Measurements from ENCODE around the gene LYPD4.
"Not testable (repeated sequence)": the region's sequence is repeated elsewhere in the genome, so short reads cannot be mapped to it uniquely, and the experiment has no call there.

LYPD4 gene, protein sequence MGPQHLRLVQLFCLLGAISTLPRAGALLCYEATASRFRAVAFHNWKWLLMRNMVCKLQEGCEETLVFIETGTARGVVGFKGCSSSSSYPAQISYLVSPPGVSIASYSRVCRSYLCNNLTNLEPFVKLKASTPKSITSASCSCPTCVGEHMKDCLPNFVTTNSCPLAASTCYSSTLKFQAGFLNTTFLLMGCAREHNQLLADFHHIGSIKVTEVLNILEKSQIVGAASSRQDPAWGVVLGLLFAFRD

DNA sequence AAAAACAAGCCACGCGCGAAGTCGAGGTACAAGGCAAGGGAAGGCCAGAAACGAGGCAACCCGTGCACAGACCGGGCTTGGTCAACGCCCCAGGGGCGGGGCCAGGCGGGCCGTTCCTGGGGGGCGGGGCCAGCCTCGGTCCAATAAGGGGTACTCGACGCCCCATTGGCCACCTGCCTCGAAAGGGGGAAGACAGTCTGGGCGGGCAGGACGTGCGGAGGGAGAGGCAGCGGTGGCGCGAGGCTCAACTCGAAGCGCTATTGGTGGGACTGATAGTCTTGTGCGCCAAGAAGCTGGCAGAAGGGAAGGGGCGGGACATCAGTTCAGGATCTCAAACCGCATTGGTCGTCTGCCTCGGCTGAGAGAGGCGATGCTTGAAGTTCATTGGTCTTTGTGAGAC lies at the start of gene LYPD4:
LYPD4 (minus strand) TSS at position 83 of the 400 bp plus-strand sequence. CDS start 5,398 bp downstream, outside the sequence.
- no peak for DNase-seq

DNA sequence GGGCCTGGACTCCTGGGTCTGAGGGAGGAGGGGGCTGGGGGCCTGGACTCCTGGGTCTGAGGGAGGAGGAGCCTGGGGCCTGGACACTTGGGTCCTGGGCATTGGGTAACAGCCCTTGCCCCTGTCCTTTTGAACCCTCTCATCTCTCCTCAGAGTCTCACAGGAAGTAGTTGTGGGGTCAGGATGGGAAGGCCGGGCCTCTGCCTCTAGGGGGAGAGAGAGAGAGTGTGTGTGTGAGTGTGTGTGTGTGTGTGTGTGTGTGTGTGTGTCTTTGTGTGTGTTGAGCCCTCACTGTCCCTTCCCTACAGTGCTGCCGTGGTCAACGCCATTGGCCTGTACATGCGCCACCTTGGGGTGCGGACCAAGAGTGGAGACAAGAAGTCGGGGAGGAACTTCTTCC lies 49.4 kb upstream of the LYPD4 start:
- no peak for DNase-seq

DNA sequence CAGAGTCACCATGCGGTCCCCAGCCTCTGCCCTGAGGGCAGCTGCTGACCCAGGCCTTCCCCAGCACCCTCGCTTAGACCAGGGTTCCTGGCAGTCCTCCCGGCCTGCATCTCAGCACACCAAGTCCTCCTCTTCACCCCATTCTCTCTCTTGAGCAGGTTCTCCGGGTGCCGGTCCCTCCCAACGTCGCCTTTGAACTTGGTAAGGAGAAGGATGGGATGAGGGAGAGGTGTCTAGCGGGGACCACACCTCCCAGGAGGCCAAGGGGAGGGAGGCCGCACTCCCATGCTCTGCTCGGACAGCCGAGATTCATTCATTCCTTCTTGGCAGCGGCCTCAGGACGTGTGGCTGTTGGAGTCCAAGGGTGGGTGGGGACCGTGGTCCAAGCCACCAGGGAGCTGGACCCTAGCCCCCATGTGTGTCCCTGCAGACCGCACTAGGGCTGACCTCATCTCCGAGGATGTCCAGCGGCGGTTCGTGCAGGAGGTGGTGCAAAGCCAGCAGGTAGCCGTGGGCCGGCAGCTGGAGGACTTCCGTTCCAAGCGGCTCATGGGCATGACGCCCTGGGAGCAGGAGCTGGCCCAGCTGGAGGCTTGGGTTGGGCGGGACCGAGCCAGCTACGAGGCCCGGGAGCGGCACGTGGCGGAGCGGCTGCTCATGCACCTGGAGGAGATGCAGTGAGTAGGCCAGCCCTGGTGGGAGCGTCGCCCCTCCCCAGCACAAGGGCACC lies 47.9 kb upstream of the LYPD4 start:
- DNase-seq = no peak

DNA sequence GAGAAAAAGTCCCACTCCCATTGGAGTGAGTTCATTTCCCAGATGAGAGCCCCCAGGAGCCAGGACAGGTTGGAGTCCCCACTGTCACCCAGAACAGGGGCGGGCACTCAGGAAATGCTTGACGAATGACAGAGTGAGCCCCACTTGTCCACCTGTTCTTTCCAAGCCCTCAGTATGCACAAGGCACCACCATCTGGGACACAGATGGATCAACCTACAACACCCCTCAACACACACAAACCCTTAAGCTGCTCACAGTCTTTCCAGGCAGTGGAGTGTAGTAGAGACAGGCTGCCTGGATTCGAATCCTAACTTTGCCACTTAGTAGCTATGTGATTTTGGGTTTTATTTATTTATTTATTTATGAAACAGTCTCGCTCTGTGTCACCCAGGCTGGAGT lies 46.5 kb upstream of the LYPD4 start:
- no peak for DNase-seq

DNA sequence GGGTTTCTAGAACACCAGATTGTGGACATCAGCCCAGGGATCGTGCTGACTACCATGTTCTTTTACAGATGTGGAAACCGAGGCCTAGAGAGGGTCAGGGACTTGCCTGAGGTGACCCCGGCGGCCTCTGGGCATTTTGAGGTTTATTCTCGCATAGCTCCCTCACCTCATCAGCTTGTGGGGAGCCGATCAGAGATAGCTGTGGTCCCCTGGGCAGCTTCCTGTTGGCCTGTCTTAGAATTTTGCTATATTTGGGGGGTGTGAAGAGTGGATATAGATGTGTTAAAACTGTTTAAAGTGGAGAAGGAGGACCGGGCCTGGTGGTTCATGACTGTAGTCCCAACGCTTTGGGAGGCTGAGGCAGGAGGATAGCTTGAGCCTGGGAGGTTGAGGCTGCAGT lies 45.4 kb upstream of the LYPD4 start:
- no peak for DNase-seq

DNA sequence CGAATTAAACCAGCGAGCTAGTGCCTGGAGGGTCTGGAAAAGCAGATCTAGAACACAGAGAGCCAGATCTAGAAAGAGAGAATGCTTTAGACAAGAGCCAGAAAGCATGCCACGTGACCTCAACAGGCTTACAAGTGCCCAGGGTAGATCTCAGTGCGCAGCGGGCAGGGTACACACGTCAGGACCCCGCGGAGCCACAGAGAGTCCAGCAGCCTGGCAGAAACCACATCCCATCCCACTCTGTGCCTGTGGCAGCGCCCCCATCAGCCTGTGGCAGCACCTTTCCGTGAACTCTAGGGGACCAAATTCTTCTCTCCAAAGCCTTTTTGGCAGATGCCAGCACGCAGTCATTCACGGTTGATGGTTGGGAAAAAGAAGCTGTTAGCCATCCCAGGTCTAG lies 44.4 kb upstream of the LYPD4 start:
- DNase-seq = no peak

DNA sequence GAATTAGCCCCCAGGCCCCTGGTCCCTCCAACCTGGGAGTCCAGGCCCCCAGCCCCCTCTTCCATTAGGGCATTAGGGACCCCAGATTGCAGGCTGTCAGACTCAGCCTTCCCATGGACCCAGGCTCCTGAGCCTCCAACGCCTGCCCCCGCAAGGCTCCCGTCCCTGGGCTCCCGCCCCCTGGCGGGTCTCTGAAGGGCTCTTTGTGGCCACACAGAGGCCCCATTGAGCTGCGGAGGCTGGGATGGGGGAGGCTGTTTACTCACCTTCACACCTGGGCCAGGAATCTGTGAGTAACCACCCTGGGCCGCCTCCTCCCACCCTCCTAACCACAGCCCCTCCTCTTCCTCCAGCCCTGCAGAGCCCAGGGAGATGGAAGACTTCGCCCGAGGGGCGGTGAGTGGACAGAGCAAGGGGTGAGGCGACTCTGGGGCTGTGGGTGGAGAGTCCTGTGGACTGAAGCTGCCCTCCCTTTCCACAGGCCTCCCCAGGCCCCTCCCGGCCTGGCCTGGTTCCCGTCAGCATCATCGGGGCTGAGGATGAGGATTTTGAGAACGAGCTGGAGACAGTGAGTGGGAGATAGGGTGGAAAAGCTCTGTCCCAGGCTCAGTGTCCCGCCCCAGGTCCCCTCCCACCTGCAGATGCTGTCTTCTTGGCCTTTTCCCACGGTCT lies 43.4 kb upstream of the LYPD4 start:
- DNase-seq = no peak

DNA sequence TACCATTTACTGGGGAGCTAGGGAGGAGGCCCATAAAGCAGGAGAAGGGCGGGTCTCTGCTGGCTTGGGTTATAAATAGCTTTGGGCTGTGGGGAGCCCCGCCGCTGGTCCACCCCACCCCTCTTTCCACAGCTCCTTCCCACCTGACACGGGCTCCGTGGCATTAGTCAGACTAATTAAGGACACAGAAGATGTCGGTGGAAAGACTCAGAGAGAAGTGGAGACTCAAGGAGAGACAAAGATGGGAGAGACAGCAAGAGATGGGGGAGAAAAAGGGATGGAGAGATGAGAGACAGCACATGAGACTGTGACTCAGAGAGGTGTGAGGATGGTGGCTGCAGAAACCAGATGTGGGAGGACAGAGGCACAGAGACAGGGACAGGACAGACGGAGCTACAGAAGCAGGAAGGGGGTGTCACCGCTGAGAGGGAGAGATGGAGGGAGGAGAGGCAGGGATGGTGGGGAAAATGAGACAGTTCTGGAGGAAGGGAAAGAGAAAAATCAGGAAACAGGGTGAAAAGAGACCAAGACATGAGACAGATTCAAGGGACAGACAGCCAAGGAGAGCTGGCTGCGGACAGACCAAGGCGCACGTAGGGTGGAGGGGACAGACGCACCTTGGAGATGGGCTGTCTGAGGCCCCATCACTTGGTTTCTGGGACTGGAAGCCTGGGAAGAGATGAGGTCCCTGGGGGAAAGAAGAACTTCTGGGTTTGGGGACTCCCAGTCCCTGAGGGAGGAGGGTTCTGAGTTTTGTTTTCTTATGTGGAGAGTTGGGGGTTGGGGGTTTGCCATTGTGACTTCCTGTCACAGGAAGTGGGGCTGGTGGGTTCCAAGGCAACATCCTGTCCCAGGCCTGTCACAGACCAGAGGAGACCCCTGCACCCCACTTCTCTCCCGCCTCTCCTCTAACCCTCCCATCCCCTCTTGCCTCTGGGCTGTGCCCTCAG lies 42.6 kb upstream of the LYPD4 start:
- DNase-seq = peak; percentile 57

DNA sequence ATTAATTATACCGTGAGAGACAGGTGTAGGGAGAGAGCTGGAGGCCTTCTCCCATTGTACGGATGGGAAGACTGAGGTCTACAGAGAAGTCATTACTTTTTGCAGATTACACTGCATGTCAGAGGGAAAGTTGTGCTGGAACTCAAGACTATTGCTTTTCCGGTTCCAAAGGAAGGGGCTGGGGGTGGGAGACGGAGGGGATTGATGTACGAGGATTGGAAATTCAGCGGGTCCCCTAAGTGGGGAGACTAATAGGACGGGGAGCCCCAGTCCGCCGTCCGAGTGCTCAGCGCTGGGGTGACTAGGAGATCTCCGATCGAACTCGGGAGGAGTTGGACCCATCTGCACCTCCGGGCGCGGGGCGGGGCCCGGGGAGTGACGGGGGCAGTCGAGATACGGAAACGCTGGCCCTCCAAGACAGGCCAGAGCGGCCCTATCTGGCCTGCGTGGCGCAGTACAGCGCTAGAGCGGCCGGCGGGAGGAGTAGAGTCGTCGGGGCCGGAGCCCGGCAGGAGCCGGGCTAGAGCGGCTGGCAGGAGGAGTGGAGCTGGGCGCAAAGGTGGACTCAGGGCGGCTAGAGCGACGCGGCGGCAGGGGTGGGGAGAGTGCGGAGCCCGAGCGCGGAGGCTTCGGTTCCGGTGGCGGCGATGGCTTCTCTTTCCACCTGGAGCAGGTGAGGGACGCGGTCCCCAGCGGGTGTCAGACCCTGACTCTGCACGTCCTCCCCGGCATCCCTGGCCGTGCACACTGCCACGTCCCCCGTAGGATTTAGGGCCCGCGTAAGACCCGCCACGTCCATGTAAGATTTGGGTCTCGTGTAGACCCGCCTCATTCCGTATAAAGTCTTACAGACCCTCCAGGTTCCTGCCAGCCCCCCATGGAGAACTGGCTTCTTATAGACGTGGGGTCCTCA lies 39.6 kb upstream of the LYPD4 start:
- peak; percentile 84 for DNase-seq

DNA sequence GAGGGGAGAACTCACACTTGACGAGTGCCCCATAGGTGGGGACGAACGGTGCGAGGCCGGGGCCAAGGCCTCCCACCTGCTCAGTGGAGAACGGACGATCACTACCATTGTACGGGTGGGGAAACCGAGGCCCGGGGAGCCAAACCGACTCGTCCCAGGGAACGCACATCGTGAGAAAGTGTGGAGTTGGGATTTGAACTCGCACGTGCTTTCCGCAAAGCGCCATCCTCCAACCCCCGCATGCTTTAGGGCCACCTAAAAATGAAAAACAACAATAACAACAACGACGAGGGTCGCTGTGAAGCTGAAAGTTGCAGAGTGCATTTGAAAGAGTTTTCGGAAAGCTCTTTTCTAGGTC lies 39.0 kb upstream of the LYPD4 start:
- no peak for DNase-seq

DNA sequence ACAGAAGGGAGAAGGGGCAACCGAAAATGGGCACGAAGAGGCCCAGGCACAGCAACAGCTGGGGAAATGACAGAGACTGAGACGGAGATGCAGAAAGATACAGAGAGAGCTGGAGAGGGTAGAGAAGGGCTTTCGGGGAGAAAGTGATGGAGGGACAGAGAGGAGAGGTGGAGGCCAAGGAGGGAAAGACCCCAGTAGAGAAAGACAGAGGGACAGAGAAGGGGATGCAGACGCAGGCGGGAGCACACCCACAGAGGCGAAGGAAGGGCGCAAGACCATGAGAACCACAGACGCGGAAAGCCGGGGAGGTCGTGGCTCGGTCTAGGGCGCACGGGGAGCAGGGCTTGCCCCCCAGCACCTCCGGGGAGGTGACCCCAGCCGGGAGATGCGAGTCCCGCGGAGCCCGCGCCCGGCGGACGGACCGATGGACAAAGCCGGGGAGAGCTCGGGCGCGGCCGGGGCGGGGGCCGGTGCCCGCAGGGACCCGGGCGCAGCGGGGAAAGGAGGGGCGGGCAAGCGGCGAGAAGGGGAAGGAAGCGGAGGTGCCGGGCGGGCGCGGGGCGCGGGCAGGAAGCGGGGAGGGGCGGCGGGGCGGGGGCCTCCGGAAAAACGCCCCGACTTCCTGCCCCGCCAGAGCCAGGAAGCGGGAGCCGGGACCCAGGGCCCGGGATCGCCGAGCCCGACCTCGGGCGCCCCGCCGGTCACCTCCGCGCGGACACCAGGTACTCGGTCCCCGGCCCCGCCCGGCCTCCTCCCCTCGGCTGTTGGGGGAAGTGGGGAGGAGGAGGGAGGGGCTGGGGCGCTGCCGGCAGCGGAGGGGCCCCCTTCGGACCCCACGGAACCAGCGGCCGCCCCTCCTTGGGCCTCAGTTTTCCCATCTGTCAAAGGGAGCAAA lies 38.3 kb upstream of the LYPD4 start, which contains the start of gene ARHGEF1:
ARHGEF1 (plus strand) TSS at position 617 of the 895 bp plus-strand sequence. CDS start 4,899 bp downstream, outside the sequence.
- peak; percentile 43 for DNase-seq

DNA sequence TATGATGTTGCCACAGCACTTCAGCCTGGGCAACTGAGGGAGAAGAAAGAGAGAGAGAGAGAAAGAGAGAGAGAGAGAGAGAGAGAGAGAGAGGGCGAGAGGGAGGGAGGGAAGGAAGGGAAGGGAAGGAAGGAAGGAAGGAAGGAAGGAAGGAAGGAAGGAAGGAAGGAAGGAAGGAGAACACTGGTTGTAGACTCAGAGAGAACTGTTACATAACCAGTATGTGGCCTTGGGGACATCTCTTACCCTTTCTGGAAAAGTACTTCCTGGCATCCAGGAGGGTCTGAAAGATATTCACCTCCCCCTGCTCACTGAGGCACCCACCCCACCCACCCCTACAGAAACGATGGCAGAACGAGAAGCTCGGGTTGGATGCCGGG lies 35.8 kb upstream of the LYPD4 start:
- no peak for DNase-seq

DNA sequence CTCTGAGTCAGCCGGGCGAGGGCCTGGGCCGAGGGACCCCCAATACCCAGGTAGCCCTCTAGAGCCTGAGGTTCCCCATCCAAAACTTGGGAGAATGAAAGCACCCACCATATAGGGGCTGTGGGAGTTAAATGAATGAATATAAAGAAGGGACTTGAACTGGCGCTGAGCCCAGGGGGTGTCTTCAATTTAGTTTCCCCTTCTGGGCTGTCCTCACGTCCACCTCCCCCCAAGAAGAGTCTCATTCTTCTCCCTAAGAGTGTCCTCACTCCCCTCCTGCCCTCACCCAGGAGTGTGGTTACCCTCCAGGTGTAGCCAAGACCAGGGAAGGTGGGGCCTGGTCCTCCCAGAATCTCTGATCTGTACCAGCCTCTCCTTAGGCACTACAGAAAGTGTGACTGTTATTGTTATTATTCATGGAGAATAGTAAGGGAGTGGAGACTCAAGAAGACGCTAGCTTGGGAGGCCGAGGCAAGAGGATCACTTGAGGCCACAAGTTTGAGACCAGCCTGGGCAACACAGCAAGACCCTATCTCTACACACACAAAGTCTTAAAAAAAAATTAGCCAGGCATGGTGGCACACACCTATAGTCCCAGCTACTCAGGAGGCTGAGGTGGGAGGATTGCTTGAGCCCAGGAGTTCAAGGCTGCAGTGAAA lies 35.3 kb upstream of the LYPD4 start:
- DNase-seq = no peak

DNA sequence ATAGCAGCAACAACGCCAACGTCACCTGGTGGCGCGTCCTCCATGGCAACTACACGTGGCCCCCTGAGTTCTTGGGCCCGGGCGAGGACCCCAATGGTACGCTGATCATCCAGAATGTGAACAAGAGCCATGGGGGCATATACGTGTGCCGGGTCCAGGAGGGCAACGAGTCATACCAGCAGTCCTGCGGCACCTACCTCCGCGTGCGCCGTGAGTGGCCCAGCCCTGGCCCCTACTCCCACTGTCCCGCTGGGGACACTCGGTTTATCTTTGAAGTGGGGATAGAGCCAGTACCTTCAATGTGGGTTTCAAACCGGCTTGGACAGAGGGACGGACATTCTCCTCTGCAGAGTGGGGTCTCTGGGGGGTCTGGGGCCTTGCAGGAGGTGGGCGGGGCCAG lies 34.6 kb upstream of the LYPD4 start:
- DNase-seq = no peak

DNA sequence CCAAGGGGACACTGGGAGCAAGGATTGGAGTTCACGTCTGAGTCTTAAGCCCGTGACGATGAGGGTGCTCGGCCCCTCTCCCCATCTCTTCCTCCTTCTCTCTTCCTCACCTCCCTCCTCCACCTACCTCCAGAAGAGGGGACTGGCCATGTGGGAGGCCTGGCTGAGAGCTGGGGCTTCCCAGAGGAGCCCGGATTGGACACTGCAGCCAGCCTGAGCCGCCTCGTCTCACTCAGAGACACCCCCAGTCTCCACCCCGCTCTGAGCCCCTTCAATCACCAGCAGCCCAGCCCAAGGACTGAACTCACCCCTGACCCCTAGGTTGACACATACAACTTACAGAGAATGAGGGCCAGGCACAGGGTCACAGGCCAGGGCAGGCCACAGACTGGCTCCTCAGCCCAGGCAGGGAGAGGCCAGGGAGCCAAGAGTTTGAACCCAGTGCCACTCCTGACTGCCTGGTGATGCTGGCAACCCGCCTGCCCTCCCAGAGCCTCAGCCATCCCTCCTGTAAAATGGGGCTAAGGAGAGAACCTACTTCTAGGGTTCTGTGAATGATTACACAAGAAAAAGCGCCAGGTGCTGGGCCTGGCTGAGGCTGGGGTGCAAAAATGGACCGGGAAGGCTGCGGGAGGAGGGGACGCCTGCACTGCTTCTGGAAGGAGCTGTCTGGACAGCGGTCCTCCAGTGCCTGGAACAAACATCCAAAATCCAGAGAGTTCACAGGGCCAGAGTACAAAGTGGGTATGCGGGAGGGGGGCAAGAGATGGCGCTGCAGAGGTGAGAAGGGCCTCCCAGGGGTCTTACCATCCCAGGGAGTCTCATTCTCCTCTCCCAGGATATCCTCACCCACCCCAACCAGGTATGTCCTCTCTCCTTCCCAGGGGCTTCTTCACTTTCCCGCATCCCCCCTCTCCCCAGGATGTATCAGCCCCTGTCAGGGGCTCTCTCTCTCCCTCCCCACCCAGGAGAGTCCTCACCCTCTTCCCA lies 33.7 kb upstream of the LYPD4 start:
- DNase-seq = no peak

DNA sequence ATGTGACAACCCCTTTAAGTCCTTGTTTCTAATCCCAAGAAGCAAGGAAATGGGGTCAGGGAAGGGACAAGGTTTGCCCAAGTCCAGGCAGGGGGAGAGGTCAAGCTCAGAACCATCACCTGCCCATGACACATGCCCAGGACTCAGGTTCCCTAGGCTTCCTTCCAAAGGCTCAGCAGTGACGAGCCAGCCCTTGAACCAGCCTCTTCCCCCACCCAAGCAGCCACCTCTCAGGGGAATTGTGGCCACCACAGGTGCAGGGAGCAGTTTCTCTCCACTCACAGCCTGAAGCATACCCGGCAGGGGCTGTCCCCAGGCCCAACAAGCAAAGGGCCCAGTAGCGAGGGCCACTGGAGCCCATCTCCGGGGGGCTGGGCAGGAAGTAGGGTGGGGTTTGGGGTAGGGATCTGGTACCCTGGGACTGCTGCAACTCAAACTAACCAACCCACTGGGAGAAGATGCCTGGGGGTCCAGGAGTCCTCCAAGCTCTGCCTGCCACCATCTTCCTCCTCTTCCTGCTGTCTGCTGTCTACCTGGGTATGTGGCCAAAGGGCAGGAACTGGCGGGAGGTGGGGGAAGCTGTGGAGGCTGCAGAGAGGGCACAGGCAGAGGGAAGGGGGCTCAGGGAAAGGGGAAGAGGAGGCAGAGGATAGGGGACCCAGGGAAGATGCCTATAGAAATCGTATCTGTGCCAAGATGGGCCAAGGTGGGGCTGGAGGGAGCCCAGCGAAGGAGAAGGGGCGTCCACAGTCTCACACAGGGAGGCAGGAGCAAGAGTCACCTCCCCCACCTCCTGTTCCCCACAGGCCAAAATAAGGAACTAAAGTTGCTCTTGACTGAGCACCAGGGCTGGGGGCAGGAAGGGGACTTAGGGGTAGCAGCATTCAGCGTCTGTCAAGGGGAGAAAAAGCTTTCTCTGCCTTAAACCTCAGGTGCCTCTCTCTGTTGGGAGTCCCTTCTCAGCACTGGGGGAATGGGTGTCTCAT lies 32.7 kb upstream of the LYPD4 start, which contains the start of gene CD79A:
CD79A (plus strand) TSS at position 433 of the 986 bp plus-strand sequence; CDS start at position 459, 26 bp downstream.
- DNase-seq = peak; percentile 46

DNA sequence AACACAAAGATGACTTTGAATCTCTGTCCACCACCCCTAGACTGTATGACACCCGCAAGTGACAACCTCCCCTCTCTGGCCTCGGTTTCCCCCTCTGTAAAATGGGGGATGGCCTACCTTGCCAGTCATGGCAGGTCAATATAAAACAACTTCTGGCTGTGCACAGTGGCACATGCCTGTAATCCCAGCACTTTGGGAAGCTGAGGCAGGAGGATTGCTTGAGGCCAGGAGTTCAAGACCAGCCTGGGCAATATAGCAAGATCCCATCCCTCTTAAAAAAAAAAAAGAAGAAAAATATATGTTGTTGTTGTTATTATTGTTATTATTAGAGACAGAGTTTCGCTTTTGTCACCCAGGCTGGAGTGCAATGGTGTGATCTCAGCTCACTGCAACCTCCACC lies 31.5 kb upstream of the LYPD4 start:
- not testable (repeated sequence) for DNase-seq
